Measurements from ENCODE around the gene CPZ. TPM values are rescaled to one million over a fixed set of nuclear protein-coding genes. Genes with fewer than 3 reads are reported as not detected.
A peak's percentile ranks its signal among the peaks of the same experiment; 100 is the strongest.

The CPZ gene
- 6.0 TPM for total RNA-seq
- long read RNA-seq, transcript CPZ-202 (11 exons, 2,267 nt): major isoform, 5 of 10 reads
- long read RNA-seq, partial matches to known transcripts: 2 of 10 reads
- long read RNA-seq, other reads (novel, unspliced or antisense): 1 of 10 reads

- H3K27ac ChIP-seq: no peak within 1 kb of the TSS
- ATAC-seq (peak; percentile 15 to 17), DNase-seq (no peak)
- no peaks in the 10 kb centered on the region for H3K36me3 ChIP-seq
- no peaks in the 10 kb centered on the region for H3K4me1 ChIP-seq
- no peaks in the 10 kb centered on the region for H3K9me3 ChIP-seq
- H3K4me3 ChIP-seq: peak within 1 kb of the TSS; percentile 39
- intact Hi-C loops (cut with DNase I): no loop called here
- no peak for TF ChIP-seq CTCF (IDR thresholded peaks at IDR 0.05)
- peaks cover 57% of the 10 kb centered on the region for H3K27me3 ChIP-seq (ENCODE audit: low read depth)
Measured at GRCh38 chr4:8592366-8593263, at the start of gene CPZ. CPZ (plus strand) TSS chr4:8592765; CDS start chr4:8592834, 69 bp downstream.

DNA sequence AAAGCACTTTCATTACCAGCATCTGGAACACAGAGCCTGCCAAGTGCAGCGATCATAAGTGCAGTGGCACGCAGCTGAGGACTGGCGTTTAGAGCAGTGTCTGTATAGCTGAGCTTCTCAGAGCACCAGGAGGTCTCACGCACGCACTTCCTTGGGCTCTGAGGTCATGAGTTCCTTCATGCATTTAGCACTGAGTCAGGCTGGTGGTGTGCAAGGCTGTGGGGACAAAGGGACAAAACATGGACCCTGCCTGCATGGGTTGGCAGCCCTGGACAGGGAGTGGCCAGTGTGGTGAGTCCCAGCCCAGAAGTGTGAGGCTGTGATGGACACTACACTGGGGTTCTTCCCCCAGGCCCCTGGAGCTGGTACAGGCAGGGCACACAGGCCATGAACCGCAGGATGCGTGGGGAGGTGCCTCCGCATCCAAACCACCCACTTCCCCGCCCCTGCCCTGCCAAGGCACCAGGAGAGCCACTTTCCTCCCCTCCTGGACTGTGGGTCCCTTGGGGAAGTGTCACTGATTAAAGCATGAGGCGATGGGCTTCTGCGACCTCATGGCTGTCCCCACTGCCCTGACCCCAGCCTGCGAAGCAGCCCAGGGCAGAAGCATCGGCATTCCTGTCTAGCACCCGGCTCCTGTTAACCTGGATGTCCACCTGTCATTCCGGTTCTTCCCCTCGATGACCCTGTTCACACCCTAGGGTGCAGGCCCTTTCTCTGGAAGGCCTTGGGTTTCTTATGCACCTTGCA is 49.6 kb upstream of the CPZ start:
- no peak for TF ChIP-seq CTCF (IDR thresholded peaks at IDR 0.05)
- Histone ChIP-seq H3K4me3 (no peak overlapping the region), H3K36me3 (no peaks in the 10 kb centered on the region), H3K4me1 (no peaks in the 10 kb centered on the region), H3K9me3 (no peaks in the 10 kb centered on the region), H3K27me3 (ENCODE audit: low read depth) (no peaks in the 10 kb centered on the region), H3K27ac (no peak overlapping the region)
- no peak for ATAC-seq
- no peak for DNase-seq
- intact Hi-C loops (cut with DNase I): no loop called here

- no peak overlapping the region for H3K4me3 ChIP-seq
- H3K36me3 ChIP-seq: no peaks in the 10 kb centered on the region
- no peaks in the 10 kb centered on the region for H3K4me1 ChIP-seq
- no peak for TF ChIP-seq CTCF (IDR thresholded peaks at IDR 0.05)
- no peaks in the 10 kb centered on the region for H3K9me3 ChIP-seq
- intact Hi-C loops (cut with DNase I): no loop called here
- H3K27ac ChIP-seq: no peak overlapping the region
- DNase-seq (no peak), ATAC-seq (no peak)
- no peaks in the 10 kb centered on the region for H3K27me3 ChIP-seq (ENCODE audit: low read depth)
Measured at GRCh38 chr4:8543623-8544022, 48.9 kb upstream of the CPZ start.

GRCh38 chr4:8544282-8544681 is 48.3 kb upstream of the CPZ start:
- no peak for TF ChIP-seq CTCF (IDR thresholded peaks at IDR 0.05)
- intact Hi-C loops (cut with DNase I): no loop called here
- H3K27ac ChIP-seq: no peak overlapping the region
- H3K36me3 ChIP-seq: no peaks in the 10 kb centered on the region
- ATAC-seq (no peak), DNase-seq (no peak)
- no peaks in the 10 kb centered on the region for H3K9me3 ChIP-seq
- H3K4me1 ChIP-seq: no peaks in the 10 kb centered on the region
- no peaks in the 10 kb centered on the region for H3K27me3 ChIP-seq (ENCODE audit: low read depth)
- no peak overlapping the region for H3K4me3 ChIP-seq

GRCh38 chr4:8544741-8545438 is 47.7 kb upstream of the CPZ start:
- Histone ChIP-seq H3K9me3 (no peaks in the 10 kb centered on the region), H3K36me3 (no peaks in the 10 kb centered on the region), H3K4me3 (no peak overlapping the region), H3K27ac (no peak overlapping the region), H3K27me3 (ENCODE audit: low read depth) (no peaks in the 10 kb centered on the region), H3K4me1 (no peaks in the 10 kb centered on the region)
- intact Hi-C loops (cut with DNase I): no loop called here
- TF ChIP-seq CTCF (IDR thresholded peaks at IDR 0.05): no peak
- DNase-seq (no peak), ATAC-seq (no peak)
